NCI-H2196 treated with DMSO at 0.1 percent for 48 hours (cell line): ENCODE measurements around the gene LYAR.

Source experiments
- DNase-seq: peaks from one replicate; lab custom pipeline; 2025; ENCODE audit not compliant: unreplicated experiment; lab: John Stamatoyannopoulos, UW

The LYAR gene

GRCh38 chr4:4225915-4226605 is 63.9 kb downstream of the LYAR start:
- DNase-seq: no peak
